Measurements from ENCODE around the gene AP2A2.
"Not testable (repeated sequence)": the region's sequence is repeated elsewhere in the genome, so short reads cannot be mapped to it uniquely, and the experiment has no call there.

AP2A2 gene

GRCh38 chr11:1009991-1010390, 84.3 kb downstream of the AP2A2 start:
- Mint-ChIP-seq H3K4me1 (ENCODE audit: low read depth) (no peaks in the 10 kb centered on the region), H3K4me3 (no peak overlapping the region), H3K27me3 (no peaks in the 10 kb centered on the region), H3K27ac (no peak overlapping the region), H3K36me3 (no peaks in the 10 kb centered on the region), H3K9me3 (ENCODE audit: low read depth) (no peaks in the 10 kb centered on the region)

GRCh38 chr11:1010551-1011319, 85.1 kb downstream of the AP2A2 start:
- H3K27ac Mint-ChIP-seq = no peak overlapping the region

GRCh38 chr11:1011320-1011698, 85.6 kb downstream of the AP2A2 start:
- Mint-ChIP-seq H3K27ac (no peak overlapping the region), H3K36me3 (no peaks in the 10 kb centered on the region), H3K27me3 (no peaks in the 10 kb centered on the region), H3K4me3 (no peak overlapping the region), H3K4me1 (ENCODE audit: low read depth) (no peaks in the 10 kb centered on the region), H3K9me3 (ENCODE audit: low read depth) (no peaks in the 10 kb centered on the region)

More at GRCh38 chr11:1010551-1011319, 85.1 kb downstream of the AP2A2 start:
- Mint-ChIP-seq H3K36me3 (no peaks in the 10 kb centered on the region), H3K4me1 (ENCODE audit: low read depth) (no peaks in the 10 kb centered on the region), H3K27me3 (no peaks in the 10 kb centered on the region), H3K4me3 (no peak overlapping the region), H3K9me3 (ENCODE audit: low read depth) (no peaks in the 10 kb centered on the region)

- Mint-ChIP-seq H3K4me3 (no peak overlapping the region), H3K9me3 (ENCODE audit: low read depth) (no peaks in the 10 kb centered on the region), H3K27ac (no peak overlapping the region), H3K36me3 (peaks cover 5% of the 10 kb centered on the region), H3K4me1 (ENCODE audit: low read depth) (peaks cover 9% of the 10 kb centered on the region), H3K27me3 (no peaks in the 10 kb centered on the region)
Measured at GRCh38 chr11:1012291-1012690, 86.6 kb downstream of the AP2A2 start.

GRCh38 chr11:1012740-1013630, 87.3 kb downstream of the AP2A2 start:
- H3K4me3 Mint-ChIP-seq = no peak overlapping the region
- no peak overlapping the region for H3K27ac Mint-ChIP-seq
- H3K27me3 Mint-ChIP-seq = no peaks in the 10 kb centered on the region
- peaks cover 16% of the 10 kb centered on the region for H3K4me1 Mint-ChIP-seq (ENCODE audit: low read depth)
- H3K9me3 Mint-ChIP-seq (ENCODE audit: low read depth) = no peaks in the 10 kb centered on the region
- H3K36me3 Mint-ChIP-seq = peaks cover 10% of the 10 kb centered on the region

GRCh38 chr11:1013631-1013935, 87.9 kb downstream of the AP2A2 start:
- H3K9me3 Mint-ChIP-seq (ENCODE audit: low read depth) = no peaks in the 10 kb centered on the region
- H3K36me3 Mint-ChIP-seq = peaks cover 13% of the 10 kb centered on the region
- peaks cover 19% of the 10 kb centered on the region for H3K4me1 Mint-ChIP-seq (ENCODE audit: low read depth)
- no peak overlapping the region for H3K4me3 Mint-ChIP-seq
- no peaks in the 10 kb centered on the region for H3K27me3 Mint-ChIP-seq
- H3K27ac Mint-ChIP-seq = no peak overlapping the region

GRCh38 chr11:1014276-1014675, 88.6 kb downstream of the AP2A2 start:
- no peaks in the 10 kb centered on the region for H3K9me3 Mint-ChIP-seq (ENCODE audit: low read depth)
- H3K4me1 Mint-ChIP-seq (ENCODE audit: low read depth) = peaks cover 19% of the 10 kb centered on the region
- peaks cover 13% of the 10 kb centered on the region for H3K36me3 Mint-ChIP-seq
- H3K27me3 Mint-ChIP-seq = no peaks in the 10 kb centered on the region
- H3K27ac Mint-ChIP-seq = no peak overlapping the region
- no peak overlapping the region for H3K4me3 Mint-ChIP-seq

- Mint-ChIP-seq H3K9me3 (ENCODE audit: low read depth) (no peaks in the 10 kb centered on the region), H3K4me1 (ENCODE audit: low read depth) (peaks cover 19% of the 10 kb centered on the region), H3K4me3 (no peak overlapping the region), H3K36me3 (peaks cover 13% of the 10 kb centered on the region), H3K27ac (no peak overlapping the region), H3K27me3 (no peaks in the 10 kb centered on the region)
Measured at GRCh38 chr11:1015064-1015463, 89.4 kb downstream of the AP2A2 start.

- no peak overlapping the region for H3K4me3 Mint-ChIP-seq
- H3K36me3 Mint-ChIP-seq = peaks cover 13% of the 10 kb centered on the region
- no peaks in the 10 kb centered on the region for H3K27me3 Mint-ChIP-seq
- H3K4me1 Mint-ChIP-seq (ENCODE audit: low read depth) = peaks cover 19% of the 10 kb centered on the region
- H3K27ac Mint-ChIP-seq = peak overlapping the region; percentile 5
- H3K9me3 Mint-ChIP-seq (ENCODE audit: low read depth) = no peaks in the 10 kb centered on the region
Measured at GRCh38 chr11:1015826-1016545, 90.3 kb downstream of the AP2A2 start.

- H3K4me3 Mint-ChIP-seq; H3K27me3 Mint-ChIP-seq; H3K9me3 Mint-ChIP-seq (ENCODE audit: low read depth); H3K27ac Mint-ChIP-seq: not testable (repeated sequence)
- H3K4me1 Mint-ChIP-seq (ENCODE audit: low read depth) = peaks cover 19% of the 10 kb centered on the region
- peaks cover 13% of the 10 kb centered on the region for H3K36me3 Mint-ChIP-seq
Measured at GRCh38 chr11:1016610-1017126, 91.0 kb downstream of the AP2A2 start.

GRCh38 chr11:1017269-1018005, 91.8 kb downstream of the AP2A2 start:
- no peaks in the 10 kb centered on the region for H3K27me3 Mint-ChIP-seq

GRCh38 chr11:1018091-1018490, 92.4 kb downstream of the AP2A2 start:
- no peaks in the 10 kb centered on the region for H3K9me3 Mint-ChIP-seq (ENCODE audit: low read depth)
- H3K4me3 Mint-ChIP-seq = no peak overlapping the region
- peaks cover 13% of the 10 kb centered on the region for H3K36me3 Mint-ChIP-seq
- peaks cover 19% of the 10 kb centered on the region for H3K4me1 Mint-ChIP-seq (ENCODE audit: low read depth)
- peak overlapping the region; percentile 64 for H3K27ac Mint-ChIP-seq
- no peaks in the 10 kb centered on the region for H3K27me3 Mint-ChIP-seq

More at GRCh38 chr11:1017269-1018005, 91.8 kb downstream of the AP2A2 start:
- H3K27ac Mint-ChIP-seq = peak overlapping the region; percentile 4
- H3K4me3 Mint-ChIP-seq = no peak overlapping the region
- peaks cover 19% of the 10 kb centered on the region for H3K4me1 Mint-ChIP-seq (ENCODE audit: low read depth)
- no peaks in the 10 kb centered on the region for H3K9me3 Mint-ChIP-seq (ENCODE audit: low read depth)
- H3K36me3 Mint-ChIP-seq = peaks cover 13% of the 10 kb centered on the region

GRCh38 chr11:1019321-1019910, 93.7 kb downstream of the AP2A2 start:
- Mint-ChIP-seq H3K27ac (no peak overlapping the region), H3K27me3 (no peaks in the 10 kb centered on the region), H3K4me1 (ENCODE audit: low read depth) (peaks cover 19% of the 10 kb centered on the region), H3K9me3 (ENCODE audit: low read depth) (no peaks in the 10 kb centered on the region), H3K36me3 (peaks cover 13% of the 10 kb centered on the region), H3K4me3 (no peak overlapping the region)

All from activated naive CD8-positive, alpha-beta T cell (primary cell).